ENCODE data around the gene C22orf39.
"Not testable (repeated sequence)": the region's sequence is repeated elsewhere in the genome, so short reads cannot be mapped to it uniquely, and the experiment has no call there.

C22orf39 gene

GRCh38 chr22:19454156-19454555, 6.6 kb upstream of the C22orf39 start:
- DNase-seq (ENCODE audit: low read depth, low spot score), result no peak

GRCh38 chr22:19453718-19454117, 6.2 kb upstream of the C22orf39 start:
- DNase-seq (ENCODE audit: low read depth, low spot score), result no peak

- no peak for DNase-seq (ENCODE audit: low read depth, low spot score)
Observed at GRCh38 chr22:19451570-19451969, 4.1 kb upstream of the C22orf39 start.

GRCh38 chr22:19450363-19451175, 3.1 kb upstream of the C22orf39 start:
- no peak for DNase-seq (ENCODE audit: low read depth, low spot score)

- no peak for DNase-seq (ENCODE audit: low read depth, low spot score)
Observed at GRCh38 chr22:19449422-19449767, 1.9 kb upstream of the C22orf39 start.

- DNase-seq (ENCODE audit: low read depth, low spot score), result no peak
Observed at GRCh38 chr22:19448739-19449421, 1.4 kb upstream of the C22orf39 start.

- no peak for DNase-seq (ENCODE audit: low read depth, low spot score)
Observed at GRCh38 chr22:19448076-19448607, 631 bp upstream of the C22orf39 start.

GRCh38 chr22:19446603-19447329, 745 bp downstream of the C22orf39 start:
- DNase-seq (ENCODE audit: low read depth, low spot score), result no peak

- not testable (repeated sequence) for DNase-seq (ENCODE audit: low read depth, low spot score)
Observed at GRCh38 chr22:19445279-19445982, 2.1 kb downstream of the C22orf39 start.

GRCh38 chr22:19443544-19444211, 3.8 kb downstream of the C22orf39 start:
- no peak for DNase-seq (ENCODE audit: low read depth, low spot score)

GRCh38 chr22:19442166-19442565, 5.3 kb downstream of the C22orf39 start:
- DNase-seq (ENCODE audit: low read depth, low spot score), result no peak

GRCh38 chr22:19440411-19441195, 6.9 kb downstream of the C22orf39 start:
- DNase-seq (ENCODE audit: low read depth, low spot score), result no peak

GRCh38 chr22:19438298-19438697, 9.2 kb downstream of the C22orf39 start:
- DNase-seq (ENCODE audit: low read depth, low spot score), result no peak

- not testable (repeated sequence) for DNase-seq (ENCODE audit: low read depth, low spot score)
Observed at GRCh38 chr22:19436444-19437161, 10.9 kb downstream of the C22orf39 start.

GRCh38 chr22:19434829-19435580, 12.5 kb downstream of the C22orf39 start:
- no peak for DNase-seq (ENCODE audit: low read depth, low spot score)

- DNase-seq (ENCODE audit: low read depth, low spot score), result no peak
Observed at GRCh38 chr22:19434401-19434800, 13.1 kb downstream of the C22orf39 start.

- DNase-seq (ENCODE audit: low read depth, low spot score), result peak; percentile 75
Observed at GRCh38 chr22:19432133-19432851, 15.2 kb downstream of the C22orf39 start, which contains the start of gene MRPL40. Gene MRPL40 (plus strand): TSS chr22:19432545. CDS start chr22:19432555, 10 bp downstream.

GRCh38 chr22:19431649-19432132, 15.8 kb downstream of the C22orf39 start, which contains the start of gene HIRA:
Gene HIRA (minus strand): TSS chr22:19431733. CDS start chr22:19431476, 257 bp downstream.
- DNase-seq (ENCODE audit: low read depth, low spot score), result peak; percentile 72

All from activated CD4-positive, CD25-positive, alpha-beta regulatory T cell treated with anti-CD3 and anti-CD28 coated beads, Interleukin-2, amount 50 U/mL, for 16 hours (primary cell).